ENCODE measurements around the gene LCN15.

Gene LCN15

GRCh38 chr9:136746155-136746490 is 18.2 kb downstream of the LCN15 start:
- TF ChIP-seq ZNF8 (CRISPR knock-in tag; IDR thresholded peaks at IDR 0.05) (no peak), OSR1 (CRISPR knock-in tag; IDR thresholded peaks at IDR 0.05) (no peak), PATZ1 (CRISPR knock-in tag; IDR thresholded peaks at IDR 0.05; ENCODE audit: borderline replicate concordance) (no peak), SNAI2 (CRISPR knock-in tag; IDR thresholded peaks at IDR 0.05) (no peak), CREB5 (CRISPR knock-in tag; IDR thresholded peaks at IDR 0.05; ENCODE audit: low read depth) (no peak), POU6F1 (CRISPR knock-in tag; IDR thresholded peaks at IDR 0.05; ENCODE audit: borderline replicate concordance, low read depth) (no peak), ZC3H10 (CRISPR knock-in tag; IDR thresholded peaks at IDR 0.05) (no peak), CSDC2 (CRISPR knock-in tag; IDR thresholded peaks at IDR 0.05) (no peak), TSHZ2 (CRISPR knock-in tag; IDR thresholded peaks at IDR 0.05) (no peak), ZNF565 (CRISPR knock-in tag; conservative IDR thresholded peaks at IDR 0.05; ENCODE audit: low read depth) (no peak), PPARA (CRISPR knock-in tag; IDR thresholded peaks at IDR 0.05; ENCODE audit: borderline replicate concordance) (no peak)

GRCh38 chr9:136745389-136746154 is 18.7 kb downstream of the LCN15 start:
- ATAC-seq: no peak
- TF ChIP-seq TSHZ2 (CRISPR knock-in tag; IDR thresholded peaks at IDR 0.05): no peak
- no peak for TF ChIP-seq SNAI2 (CRISPR knock-in tag; IDR thresholded peaks at IDR 0.05)

More at GRCh38 chr9:136746155-136746490, 18.2 kb downstream of the LCN15 start:
- ATAC-seq: no peak

- no peak for ATAC-seq
- TF ChIP-seq PPARA (CRISPR knock-in tag; IDR thresholded peaks at IDR 0.05; ENCODE audit: borderline replicate concordance) (no peak), CREB5 (CRISPR knock-in tag; IDR thresholded peaks at IDR 0.05; ENCODE audit: low read depth) (no peak), ARNTL (CRISPR knock-in tag; IDR thresholded peaks at IDR 0.05; ENCODE audit: borderline replicate concordance, low read depth) (no peak), TOX (CRISPR knock-in tag; IDR thresholded peaks at IDR 0.05; ENCODE audit: borderline replicate concordance) (no peak), CSRNP3 (CRISPR knock-in tag; IDR thresholded peaks at IDR 0.05) (no peak), OSR1 (CRISPR knock-in tag; IDR thresholded peaks at IDR 0.05) (no peak), POU6F1 (CRISPR knock-in tag; IDR thresholded peaks at IDR 0.05; ENCODE audit: borderline replicate concordance, low read depth) (no peak)
Observed at GRCh38 chr9:136744773-136745172, 19.5 kb downstream of the LCN15 start.

All from SK-N-SH treated with all-trans-retinoic acid at 6 μM for 48 hours (cell line).